GM19452 (cell line): ENCODE results near the gene RTN4RL1.

Experiments
- ATAC-seq: cut with Tn5 transposase; IDR thresholded peaks from one replicate; pipeline ENCODE4 v1.9.1; 2021; ENCODE audit not compliant: unreplicated experiment

Gene RTN4RL1

DNA sequence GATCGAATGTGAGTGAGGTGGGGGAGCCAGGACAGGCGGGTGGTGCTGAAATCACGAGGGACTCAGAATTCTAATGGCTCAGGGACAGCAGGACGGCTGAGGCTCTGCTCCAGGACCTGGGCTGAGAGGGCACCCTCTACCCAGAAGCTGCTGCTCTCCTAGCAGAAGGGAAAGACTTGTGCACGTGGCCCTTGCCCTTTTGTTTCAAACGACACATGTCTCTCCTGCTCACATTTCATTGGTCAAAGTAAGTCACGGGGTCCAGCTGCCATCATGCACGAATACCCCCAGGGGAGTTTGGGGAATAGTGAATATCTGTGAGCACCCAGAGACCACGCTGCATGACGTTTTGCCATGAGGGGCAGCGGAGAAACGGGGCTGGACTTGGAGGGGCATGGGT lies 73.2 kb downstream of the RTN4RL1 start:
- ATAC-seq, result no peak

- no peak for ATAC-seq
These were observed 75.4 kb downstream of the RTN4RL1 start for GRCh38 chr17:1949754-1950153.

GRCh38 chr17:1948517-1948825 lies 76.7 kb downstream of the RTN4RL1 start:
- no peak for ATAC-seq

DNA sequence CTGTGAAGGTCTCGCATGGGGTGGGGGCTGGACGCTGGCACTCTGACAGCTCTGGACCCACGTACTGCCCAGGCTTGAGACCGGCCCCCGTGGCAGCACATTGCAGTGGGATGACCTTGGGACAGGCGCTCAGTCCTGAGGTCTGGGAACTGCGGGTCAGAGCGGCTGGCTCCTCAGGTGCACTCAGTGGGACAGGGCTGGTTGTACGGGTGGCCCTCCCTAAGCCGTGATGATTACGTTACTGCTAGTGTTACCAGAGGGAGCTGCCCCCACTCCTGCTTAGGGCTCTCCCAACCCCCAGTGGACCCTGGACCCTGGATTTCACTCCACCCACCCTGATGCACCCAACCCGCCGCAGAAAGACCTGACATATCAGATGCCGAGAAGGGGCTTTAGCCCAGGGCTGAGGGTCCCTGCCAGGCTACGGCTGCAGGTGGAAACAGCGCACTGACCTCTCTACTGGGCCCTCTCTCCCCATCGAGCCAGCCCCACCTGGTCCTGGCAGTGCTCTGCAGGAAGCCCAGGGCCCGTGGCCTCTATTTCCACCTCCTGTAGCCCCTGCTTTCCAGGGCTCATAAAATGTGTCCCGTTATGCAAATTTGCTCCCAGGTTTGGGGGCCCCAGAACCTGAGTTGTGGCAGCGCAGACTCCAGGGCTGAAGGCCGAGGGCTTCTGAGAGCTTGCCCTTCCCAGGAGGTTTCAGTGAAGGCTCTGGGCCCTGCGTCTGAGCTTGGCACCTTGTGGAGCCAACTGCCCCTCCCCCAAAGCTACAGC lies 77.2 kb downstream of the RTN4RL1 start:
- ATAC-seq, result no peak

DNA sequence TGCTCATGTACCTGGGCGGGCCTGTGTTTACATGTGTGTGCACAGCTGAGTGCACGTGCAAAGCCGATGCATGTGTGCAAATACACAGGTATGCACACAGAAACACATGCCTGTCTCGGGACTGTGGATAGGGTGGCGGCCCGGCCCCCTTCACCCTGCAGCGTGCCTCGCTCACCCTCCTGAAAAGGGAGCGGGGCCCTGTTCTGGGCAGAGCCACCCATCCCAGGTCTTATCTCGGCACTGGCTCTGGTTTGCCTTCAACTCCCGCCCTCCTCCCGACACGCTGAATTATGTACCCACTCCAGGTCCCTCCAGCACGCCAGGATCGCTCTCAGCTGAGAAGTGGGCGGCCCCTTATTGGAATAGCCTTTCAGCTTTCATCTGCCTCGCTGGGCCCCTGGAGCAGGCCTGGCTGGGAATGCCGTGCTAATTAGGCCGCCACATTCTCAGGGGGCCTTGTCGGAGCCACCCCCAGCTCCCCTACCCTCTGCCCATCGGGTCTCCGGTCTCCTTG lies 77.8 kb downstream of the RTN4RL1 start:
- ATAC-seq, result no peak

DNA sequence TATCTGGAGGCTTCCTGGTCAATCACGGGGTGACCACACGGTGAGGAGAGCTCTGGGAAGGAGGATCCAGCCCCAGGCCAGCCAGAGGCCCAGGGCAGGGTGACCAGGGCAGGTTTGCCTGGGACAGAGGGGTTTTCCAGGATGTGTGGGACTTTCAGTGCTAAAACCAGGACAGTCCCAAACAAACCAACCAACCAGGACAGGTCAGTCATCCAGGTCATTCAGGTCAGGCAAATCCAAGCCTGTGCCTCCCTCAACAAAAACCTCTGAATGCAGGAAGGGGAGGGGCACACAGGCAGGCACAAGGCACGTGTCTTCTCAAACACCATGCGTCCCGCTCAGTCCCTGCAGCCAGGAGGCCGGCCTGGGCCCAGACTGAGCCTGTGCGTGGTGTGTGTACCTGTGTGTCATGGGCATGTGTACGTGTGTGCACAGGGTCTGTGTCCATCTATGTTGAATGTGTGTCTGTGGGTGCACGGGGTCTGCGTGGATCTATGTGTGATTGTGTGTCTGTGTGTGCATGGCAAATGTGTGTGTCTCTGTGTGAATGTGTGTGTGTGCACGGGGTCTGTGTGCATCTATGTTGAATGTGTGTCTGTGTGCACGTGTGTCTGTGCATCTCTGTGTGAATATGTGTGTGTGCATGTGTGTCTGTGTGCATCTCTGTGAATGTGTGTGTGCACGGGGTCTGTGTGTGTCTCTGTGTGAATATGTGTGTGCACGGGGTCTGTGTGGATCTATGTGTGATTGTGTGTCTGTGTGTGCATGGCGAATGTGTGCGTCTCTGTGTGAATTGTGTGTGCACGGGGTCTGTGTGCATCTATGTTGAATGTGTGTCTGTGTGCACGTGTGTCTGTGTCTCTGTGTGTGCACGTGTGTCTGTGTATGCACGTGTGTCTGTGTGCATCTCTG lies 78.9 kb downstream of the RTN4RL1 start:
- no peak for ATAC-seq

DNA sequence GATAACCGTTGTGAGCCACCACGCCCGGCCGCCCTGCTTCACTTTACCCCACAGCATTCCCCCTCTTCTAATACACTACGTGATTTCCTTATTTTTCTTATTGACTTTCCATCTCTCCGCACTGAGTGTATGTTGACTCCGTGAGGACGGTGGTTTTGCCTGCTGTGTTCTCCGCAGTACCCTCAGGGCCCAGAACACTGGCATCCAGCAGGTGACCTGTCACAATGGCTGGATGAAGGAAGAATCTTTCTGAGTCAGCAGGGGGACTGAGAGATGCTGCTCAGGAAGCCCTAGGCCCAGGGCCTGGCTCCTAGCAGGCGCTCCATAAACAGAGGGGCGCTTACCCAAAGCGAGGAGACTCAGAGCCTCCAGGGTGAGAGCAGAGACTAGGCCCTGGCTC lies 79.5 kb downstream of the RTN4RL1 start:
- ATAC-seq, result no peak

DNA sequence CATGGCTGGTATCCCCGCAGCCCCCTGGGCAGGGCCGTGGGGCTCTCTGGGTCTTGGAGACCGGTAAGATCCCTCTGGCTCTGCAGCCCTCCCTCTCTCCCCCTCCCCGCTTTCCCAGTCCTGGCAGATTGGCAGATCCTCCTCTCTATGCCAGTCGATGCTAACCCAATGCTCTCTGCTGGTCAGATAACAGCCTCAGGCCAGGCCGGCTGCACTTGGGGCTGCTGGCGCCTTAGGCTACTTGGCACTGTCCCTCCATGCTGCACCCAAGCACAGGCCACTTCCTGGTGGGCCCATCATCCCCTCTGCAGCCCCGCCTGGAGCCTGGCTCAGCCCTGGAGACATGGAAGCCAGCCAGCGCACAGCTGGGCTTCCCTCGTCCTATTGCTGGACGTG lies 81.7 kb downstream of the RTN4RL1 start:
- ATAC-seq, result no peak

DNA sequence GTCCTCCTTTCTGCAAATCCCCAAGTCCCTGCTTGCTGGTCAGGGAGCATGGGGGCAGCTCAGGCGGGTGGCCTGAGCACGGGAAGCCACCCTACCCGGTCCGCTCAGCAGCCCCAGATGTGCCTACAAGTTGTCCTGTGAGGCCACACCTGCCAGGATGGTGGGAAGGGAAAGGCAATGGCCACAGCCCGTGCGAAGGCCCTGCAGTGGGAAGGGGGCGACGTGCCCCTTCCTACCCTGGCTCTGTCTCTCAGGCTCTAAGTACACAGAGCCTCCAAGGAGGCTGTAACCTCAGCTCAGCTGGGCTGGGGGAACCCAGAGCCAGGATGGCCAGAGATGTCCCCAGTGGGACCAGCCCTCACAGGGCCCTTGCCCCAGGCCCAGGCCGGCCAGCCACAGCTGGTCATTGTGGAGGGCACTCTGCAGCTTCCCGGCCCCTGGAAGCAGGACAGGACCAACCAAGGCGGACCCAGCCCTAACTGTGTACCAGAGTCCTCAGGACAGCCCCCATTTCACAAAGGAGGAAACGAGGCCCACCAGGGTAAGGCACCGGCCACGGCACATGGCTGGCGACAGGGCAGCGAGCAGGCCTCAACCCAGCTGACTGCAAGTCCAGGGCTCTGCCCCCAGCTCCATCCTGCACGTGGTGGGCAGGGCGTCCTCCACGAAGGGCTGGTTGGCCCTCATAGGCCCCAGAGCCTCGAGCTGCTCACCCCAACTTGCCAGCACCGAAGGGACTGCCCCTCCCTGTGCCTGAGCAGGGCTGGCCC lies 82.3 kb downstream of the RTN4RL1 start:
- ATAC-seq, result no peak

DNA sequence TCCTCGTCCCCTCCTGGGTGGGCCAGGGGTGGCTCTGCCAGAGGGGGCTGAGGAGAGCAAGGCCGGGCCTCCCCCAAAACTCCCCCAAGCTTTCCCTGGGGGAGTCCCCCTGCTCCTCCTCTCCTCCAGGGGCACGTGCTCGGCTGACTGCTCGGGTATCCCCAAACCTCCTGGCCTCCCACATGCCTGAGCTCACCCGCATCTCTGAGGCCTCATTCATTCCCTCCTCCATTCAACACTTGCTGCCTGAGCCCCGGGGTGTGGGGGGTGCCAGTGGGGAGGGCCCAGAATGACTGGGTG lies 83.1 kb downstream of the RTN4RL1 start:
- no peak for ATAC-seq

DNA sequence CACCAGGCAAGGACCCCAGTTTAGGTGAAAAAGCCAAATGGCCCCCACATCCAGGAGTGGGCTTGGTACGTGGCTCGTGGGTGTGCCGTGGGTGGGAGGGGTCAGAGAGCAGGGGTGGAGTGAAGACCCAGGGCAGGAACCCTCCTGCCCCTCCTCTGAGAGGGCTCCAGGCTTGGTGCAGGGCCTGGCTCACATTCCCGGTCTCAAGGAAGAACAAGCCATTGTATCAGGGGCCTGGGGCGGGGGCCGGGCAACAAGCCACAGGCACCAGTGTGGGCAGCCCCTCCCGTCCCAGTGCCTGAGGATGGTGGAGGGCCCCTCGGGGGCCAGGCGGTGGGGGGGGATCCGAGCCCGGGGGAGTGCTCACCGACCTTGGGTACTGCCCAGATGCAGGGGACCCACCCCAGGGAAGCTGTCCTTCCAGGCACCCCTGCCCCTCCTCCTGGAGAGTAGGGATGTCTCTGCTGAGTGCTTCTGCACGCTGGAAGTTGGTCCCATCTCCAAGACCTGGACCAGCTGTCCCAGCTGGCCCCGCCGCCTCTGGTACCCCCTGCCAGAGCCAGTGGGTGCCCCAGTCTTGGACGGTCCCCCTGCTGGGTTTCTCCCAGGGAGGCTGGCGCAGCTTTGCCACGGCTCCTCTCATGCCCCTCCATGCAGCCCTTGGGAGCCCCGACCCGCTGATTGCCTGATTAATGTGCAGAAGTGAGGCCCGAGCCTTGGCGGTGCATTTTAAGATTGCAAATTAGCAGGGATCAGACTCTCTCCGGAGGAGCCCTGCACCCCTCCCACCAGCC lies 83.7 kb downstream of the RTN4RL1 start:
- no peak for ATAC-seq

GRCh38 chr17:1940810-1941185 lies 84.3 kb downstream of the RTN4RL1 start:
- no peak for ATAC-seq

- ATAC-seq, result no peak
These were observed 84.9 kb downstream of the RTN4RL1 start for GRCh38 chr17:1939981-1940809.

GRCh38 chr17:1937461-1937860 lies 87.7 kb downstream of the RTN4RL1 start:
- ATAC-seq, result no peak

DNA sequence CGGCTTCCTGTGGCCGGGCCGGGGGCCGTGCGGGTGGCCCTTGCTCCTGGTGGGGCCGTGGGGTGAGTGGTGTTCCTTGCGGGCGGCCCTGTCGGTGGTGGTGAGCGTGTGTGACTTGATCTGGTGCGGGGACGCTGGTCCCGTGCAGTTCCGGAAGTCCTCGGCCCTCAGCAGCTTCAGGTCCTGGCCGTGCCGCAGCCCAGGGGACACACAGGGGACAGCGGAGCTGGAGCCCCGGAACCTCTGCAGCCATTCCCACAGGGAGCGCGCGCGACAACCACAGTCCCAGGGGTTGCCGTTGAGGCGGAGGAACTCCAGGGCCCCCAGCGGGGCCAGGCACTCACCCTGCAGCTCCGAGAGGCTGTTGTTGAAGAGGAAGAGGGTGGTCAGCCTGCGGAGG lies 88.4 kb downstream of the RTN4RL1 start:
- ATAC-seq, result no peak

GRCh38 chr17:1934901-1935300 lies 90.2 kb downstream of the RTN4RL1 start:
- no peak for ATAC-seq

DNA sequence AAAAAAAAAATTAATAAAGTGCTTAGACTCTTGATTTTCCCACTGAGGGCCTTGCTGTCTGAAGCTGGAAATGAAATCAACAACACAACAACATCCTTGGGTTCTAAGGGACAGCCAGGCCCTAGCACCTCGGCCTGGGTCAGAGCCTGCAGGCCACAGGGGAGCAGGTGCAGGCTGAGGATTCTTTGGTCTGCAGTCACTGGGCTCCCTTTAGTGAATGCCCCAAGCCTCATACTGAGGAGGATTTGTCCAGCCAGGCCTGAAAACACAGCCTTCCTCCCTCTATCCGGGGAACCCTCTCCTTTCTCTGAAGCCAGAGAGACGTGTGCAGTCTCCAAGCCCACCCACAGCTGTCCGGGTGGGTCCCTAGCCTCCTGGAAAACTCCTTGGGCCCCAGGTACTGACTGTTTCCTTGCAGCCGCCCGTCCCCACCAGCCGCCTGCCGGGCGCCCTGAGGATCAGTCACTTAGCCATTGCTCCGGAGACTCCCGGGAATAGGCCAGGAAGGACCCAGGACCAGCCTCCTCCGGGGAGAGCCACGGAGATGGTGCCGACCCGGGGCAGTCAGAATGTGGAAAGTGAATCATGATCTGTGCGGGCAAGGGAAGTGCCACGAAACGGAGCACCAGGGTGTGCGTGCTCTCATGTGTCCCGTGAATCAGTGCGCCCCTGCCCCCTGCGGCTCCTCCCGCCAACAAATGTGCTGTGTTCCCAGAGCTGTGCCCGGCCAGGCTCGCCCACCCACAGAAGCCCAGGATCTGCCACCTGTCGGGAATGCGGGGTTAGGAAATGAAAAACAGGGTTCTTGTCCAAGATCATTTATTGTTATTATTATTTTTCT lies 91.0 kb downstream of the RTN4RL1 start:
- ATAC-seq, result no peak

DNA sequence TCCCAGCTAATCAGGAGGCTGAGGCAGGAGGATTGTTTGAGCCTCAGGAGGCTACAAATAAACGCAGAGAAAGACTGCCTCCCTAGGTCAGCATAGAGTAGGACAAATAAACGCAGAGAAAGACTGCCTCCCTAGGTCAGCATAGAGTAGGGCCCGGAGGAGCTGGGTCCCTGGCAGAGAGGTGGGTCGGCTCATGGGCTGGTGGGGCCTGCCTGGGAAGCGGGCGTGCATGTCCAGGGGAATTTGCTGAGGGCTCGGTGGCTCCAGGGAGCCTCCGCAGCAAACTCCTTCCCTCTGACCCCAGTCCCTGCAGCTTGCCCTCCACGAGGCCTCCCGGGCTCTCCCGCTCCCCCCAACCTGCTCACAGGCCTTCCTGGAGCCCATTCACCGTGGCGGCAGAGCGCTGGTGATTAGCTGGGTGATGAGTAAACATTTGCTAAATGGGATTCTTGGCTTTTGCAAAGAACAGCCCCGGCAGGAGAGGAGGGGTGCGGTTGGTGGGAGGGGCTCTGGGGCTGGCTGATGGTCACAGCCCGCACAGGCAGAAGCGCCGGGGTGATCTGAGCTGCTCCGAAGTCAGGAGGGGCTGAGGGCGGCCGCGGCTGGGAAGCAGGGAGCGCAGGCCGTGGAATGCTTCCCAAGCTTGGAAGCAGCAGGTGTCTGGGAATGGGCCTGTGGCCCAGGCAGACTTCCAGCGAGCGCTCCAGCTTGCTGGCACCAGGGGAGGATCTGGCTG lies 93.1 kb downstream of the RTN4RL1 start:
- ATAC-seq, result no peak

DNA sequence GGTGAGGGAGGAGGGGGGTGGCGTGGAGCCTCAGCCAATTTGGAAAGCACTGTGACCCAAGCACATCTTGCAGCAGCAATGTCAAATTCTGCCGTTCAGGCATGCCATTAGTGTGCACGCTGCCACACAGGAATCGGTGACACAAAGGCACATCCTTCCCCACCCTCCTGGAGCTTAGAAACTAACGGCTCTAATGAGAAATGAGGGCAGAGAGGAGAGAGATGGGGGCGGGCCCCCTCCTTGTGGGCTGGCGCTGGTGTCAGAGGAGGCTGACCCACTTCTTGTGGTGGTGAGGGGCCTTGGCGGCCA lies 94.8 kb downstream of the RTN4RL1 start:
- ATAC-seq, result no peak
